HEK293 (cell line): ENCODE data around the gene AMPD1.

Experiments used
- CTCF ChIA-PET: fragments of 350-600 bp; formaldehyde crosslinking; extraction: SDS; loops from one replicate; lab custom pipeline; 2021; ENCODE audit warnings: antibody characterized with exemption; lab: Yijun Ruan, JAX
- POLR2A ChIA-PET: fragments of 300-600 bp; formaldehyde crosslinking; extraction: SDS; loops from one replicate; lab custom pipeline; 2020; ENCODE audit warnings: antibody characterized with exemption, inconsistent platforms; lab: Yijun Ruan, JAX
- H3K27ac ChIP-seq: fragments of 200-500 bp; sonication (Bioruptor generic); 2 replicates; pipeline ENCODE4 v1.5.1; 2014; ENCODE audit warnings: low read depth, low read length, control low read depth, inconsistent platforms; ENCODE audit errors: extremely low read depth
- H3K36me3 ChIP-seq, 2 experiments: fragments of 200-500 bp in 1 of 2; sonication (Bioruptor generic) in 1 of 2; 1 replicate in 1 of 2; 2 replicates in 1 of 2; pipeline ENCODE4 v1.5.1; 2014 to 2017; ENCODE audit warnings: inconsistent platforms in 2 of 2, low read length in 2 of 2; ENCODE audit not compliant: control insufficient read depth in 2 of 2, insufficient read depth in 1 of 2
- H3K4me1 ChIP-seq: fragments of 200-500 bp; sonication (Bioruptor generic); 2 replicates; pipeline ENCODE4 v1.5.1; 2014; ENCODE audit warnings: mild to moderate bottlenecking, low read length, inconsistent platforms; ENCODE audit not compliant: control insufficient read depth, insufficient read depth
- H3K4me3 ChIP-seq: 2 replicates; pipeline ENCODE4 v1.5.1; 2011; ENCODE audit warnings: low read depth, mild to moderate bottlenecking, control low read depth, low read length, moderate library complexity
- H3K9me3 ChIP-seq: fragments of 200-500 bp; sonication (Bioruptor generic); 2 replicates; pipeline ENCODE4 v1.5.1; 2014; ENCODE audit warnings: low read depth, low read length, inconsistent platforms; ENCODE audit not compliant: control insufficient read depth, insufficient read depth
- GFI1B ChIP-seq: fragments of 450-650 bp; formaldehyde crosslinking; IDR thresholded peaks from 2 replicates; pipeline ENCODE4 v1.5.1; 2016; ENCODE audit warnings: missing biosample characterization, missing genetic modification characterization
- KLF9 ChIP-seq: fragments of 450-650 bp; formaldehyde crosslinking; IDR thresholded peaks from 2 replicates; pipeline ENCODE4 v1.5.1; 2016; ENCODE audit warnings: missing biosample characterization, missing genetic modification characterization, low read depth
- SP7 ChIP-seq: fragments of 450-650 bp; formaldehyde crosslinking; IDR thresholded peaks from 2 replicates; pipeline ENCODE4 v1.5.1; 2016; ENCODE audit warnings: missing biosample characterization, missing genetic modification characterization
- YY1 ChIP-seq: fragments of 450-650 bp; formaldehyde crosslinking; IDR thresholded peaks from 2 replicates; pipeline ENCODE4 v1.5.1; 2018; ENCODE audit warnings: missing biosample characterization, missing genetic modification characterization
- ZNF132 ChIP-seq: fragments of 450-650 bp; formaldehyde crosslinking; IDR thresholded peaks from 2 replicates; pipeline ENCODE4 v1.5.1; 2017; ENCODE audit warnings: missing biosample characterization, missing genetic modification characterization, borderline replicate concordance
- ZNF138 ChIP-seq: fragments of 450-650 bp; formaldehyde crosslinking; IDR thresholded peaks from 2 replicates; pipeline ENCODE4 v1.5.1; 2016; ENCODE audit warnings: missing biosample characterization, missing genetic modification characterization, borderline replicate concordance
- ZNF214 ChIP-seq: fragments of 450-650 bp; formaldehyde crosslinking; IDR thresholded peaks from 2 replicates; pipeline ENCODE4 v1.5.1; 2017; ENCODE audit warnings: missing biosample characterization, mild to moderate bottlenecking, missing genetic modification characterization, borderline replicate concordance
- ZNF274 ChIP-seq, 2 experiments: fragments of 200-500 bp in 1 of 2; fragments of 450-650 bp in 1 of 2; sonication (Bioruptor generic) in 1 of 2; formaldehyde crosslinking in 1 of 2; IDR thresholded peaks; 2 replicates each; pipeline versions ENCODE4 v1.5.1 to v1.6.1; 2014 to 2016; ENCODE audit warnings: borderline replicate concordance in 1 of 2, inconsistent platforms in 1 of 2, low read length in 1 of 2, missing biosample characterization in 1 of 2, missing genetic modification characterization in 1 of 2
- ZNF610 ChIP-seq: fragments of 450-650 bp; formaldehyde crosslinking; IDR thresholded peaks from 2 replicates; pipeline ENCODE4 v1.5.1; 2016; ENCODE audit warnings: missing biosample characterization, missing genetic modification characterization, borderline replicate concordance
- ZNF624 ChIP-seq: fragments of 450-650 bp; formaldehyde crosslinking; IDR thresholded peaks from 2 replicates; pipeline ENCODE4 v1.5.1; 2017; ENCODE audit warnings: missing biosample characterization, missing genetic modification characterization
- ZNF654 ChIP-seq: fragments of 450-650 bp; formaldehyde crosslinking; IDR thresholded peaks from 2 replicates; pipeline ENCODE4 v1.5.1; 2016; ENCODE audit warnings: low read depth, missing biosample characterization, missing genetic modification characterization
- ZNF785 ChIP-seq: fragments of 450-650 bp; formaldehyde crosslinking; IDR thresholded peaks from 2 replicates; pipeline ENCODE4 v1.5.1; 2016; ENCODE audit warnings: missing biosample characterization, missing genetic modification characterization
- ZNF792 ChIP-seq: fragments of 450-650 bp; formaldehyde crosslinking; IDR thresholded peaks from 2 replicates; pipeline ENCODE4 v1.5.1; 2016; ENCODE audit warnings: missing biosample characterization, missing genetic modification characterization
- ZNF843 ChIP-seq: fragments of 450-650 bp; formaldehyde crosslinking; IDR thresholded peaks from 2 replicates; pipeline ENCODE4 v1.5.1; 2016; ENCODE audit warnings: missing biosample characterization, missing genetic modification characterization
- ZSCAN18 ChIP-seq: fragments of 450-650 bp; formaldehyde crosslinking; IDR thresholded peaks from 2 replicates; pipeline ENCODE4 v1.5.1; 2016; ENCODE audit warnings: missing biosample characterization, missing genetic modification characterization
- TF ChIP-seq, protein P1 (sequence below): fragments of 450-650 bp; formaldehyde crosslinking; IDR thresholded peaks from 2 replicates; pipeline ENCODE4 v1.5.1; 2016; ENCODE audit warnings: missing biosample characterization, missing genetic modification characterization, low read depth
- TF ChIP-seq, protein P2 (sequence below): fragments of 450-650 bp; formaldehyde crosslinking; IDR thresholded peaks from 2 replicates; pipeline ENCODE4 v1.5.1; 2016; ENCODE audit warnings: missing biosample characterization, missing genetic modification characterization
- TF ChIP-seq, protein P3 (sequence below): fragments of 450-650 bp; formaldehyde crosslinking; IDR thresholded peaks from 2 replicates; pipeline ENCODE4 v1.5.1; 2017; ENCODE audit warnings: missing biosample characterization, mild to moderate bottlenecking, missing genetic modification characterization, moderate library complexity

Gene AMPD1

DNA sequence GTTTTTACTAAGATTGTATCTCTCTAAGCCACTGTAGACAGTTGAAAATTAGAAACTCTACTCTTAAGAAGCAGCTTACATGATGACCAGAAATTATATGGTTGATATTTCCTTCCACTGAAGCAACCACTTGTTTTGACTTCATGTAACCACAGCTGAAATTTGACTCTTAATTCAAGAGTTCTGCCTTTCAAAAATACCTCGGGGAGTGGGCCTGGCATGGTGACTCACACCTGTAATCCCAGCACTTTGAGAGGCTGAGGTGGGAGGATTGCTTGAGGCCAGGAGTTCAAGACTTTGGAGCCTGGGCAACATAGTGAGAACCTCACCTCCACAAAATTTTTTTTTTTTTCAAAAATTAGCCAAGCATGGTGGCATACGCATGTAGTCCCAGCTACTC is 4.3 kb downstream of the AMPD1 start:
- TF ChIP-seq GFI1B (no peak), SP7 (tag by site-specific recombination) (peak; percentile 75)
- Histone ChIP-seq H3K27ac (no peak overlapping the region), H3K4me1 (no peaks in the 10 kb centered on the region), H3K4me3 (no peak overlapping the region), H3K9me3 (no peaks in the 10 kb centered on the region), H3K36me3 (no peaks in the 10 kb centered on the region)
- ChIA-PET POLR2A (no interaction called here), CTCF (interaction anchor here (0.6 kb wide), 1 partner anchor 291 kb away, joined by 3 read pairs; no protein-coding TSS in a partner anchor)

DNA sequence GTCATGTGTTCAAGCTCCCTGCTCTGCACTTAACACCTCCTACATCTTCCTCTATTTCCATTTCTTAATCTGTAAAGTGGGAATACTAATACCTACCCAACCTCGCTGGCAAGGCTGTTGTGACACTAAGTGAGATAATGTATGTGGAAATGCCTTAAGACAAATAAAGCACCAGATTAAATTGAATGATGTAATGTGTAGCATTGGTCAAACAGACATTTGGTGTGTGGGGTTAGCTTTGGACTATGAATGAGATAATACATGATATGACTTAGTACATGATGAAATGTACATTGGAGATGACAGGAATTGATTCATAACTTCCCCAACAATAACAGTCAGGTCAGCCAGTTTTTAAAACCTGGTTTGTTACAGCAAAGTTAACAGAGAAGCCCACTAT is 5.2 kb downstream of the AMPD1 start:
- ChIA-PET CTCF (interaction anchor here (1.5 kb wide), 1 partner anchor 343 kb away, joined by 3 read pairs; no protein-coding TSS in a partner anchor), POLR2A (interaction anchor here (1.1 kb wide), 1 partner anchor 25 kb away, joined by 3 read pairs; no protein-coding TSS in a partner anchor)
- no peak for TF ChIP-seq KLF9 (tag by site-specific recombination)
- TF ChIP-seq, protein P1, sequence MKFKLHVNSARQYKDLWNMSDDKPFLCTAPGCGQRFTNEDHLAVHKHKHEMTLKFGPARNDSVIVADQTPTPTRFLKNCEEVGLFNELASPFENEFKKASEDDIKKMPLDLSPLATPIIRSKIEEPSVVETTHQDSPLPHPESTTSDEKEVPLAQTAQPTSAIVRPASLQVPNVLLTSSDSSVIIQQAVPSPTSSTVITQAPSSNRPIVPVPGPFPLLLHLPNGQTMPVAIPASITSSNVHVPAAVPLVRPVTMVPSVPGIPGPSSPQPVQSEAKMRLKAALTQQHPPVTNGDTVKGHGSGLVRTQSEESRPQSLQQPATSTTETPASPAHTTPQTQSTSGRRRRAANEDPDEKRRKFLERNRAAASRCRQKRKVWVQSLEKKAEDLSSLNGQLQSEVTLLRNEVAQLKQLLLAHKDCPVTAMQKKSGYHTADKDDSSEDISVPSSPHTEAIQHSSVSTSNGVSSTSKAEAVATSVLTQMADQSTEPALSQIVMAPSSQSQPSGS: peak; percentile 18; the same call in 1 of the 2 replicates
- H3K4me3 ChIP-seq: no peak overlapping the region
- H3K9me3 ChIP-seq: no peaks in the 10 kb centered on the region
- H3K27ac ChIP-seq: no peak overlapping the region
- no peaks in the 10 kb centered on the region for H3K4me1 ChIP-seq
- no peaks in the 10 kb centered on the region for H3K36me3 ChIP-seq

- no peak overlapping the region for H3K27ac ChIP-seq
- no peaks in the 10 kb centered on the region for H3K4me1 ChIP-seq
- H3K36me3 ChIP-seq: no peaks in the 10 kb centered on the region
- POLR2A ChIA-PET: no interaction called here
- H3K9me3 ChIP-seq: no peaks in the 10 kb centered on the region
- CTCF ChIA-PET: no interaction called here
- no peak overlapping the region for H3K4me3 ChIP-seq
- TF ChIP-seq ZNF624: no peak
- TF ChIP-seq ZNF610 (tag by site-specific recombination): no peak
- TF ChIP-seq ZSCAN18: no peak
- TF ChIP-seq ZNF843 (tag by site-specific recombination): no peak
- no peak for TF ChIP-seq ZNF654 (tag by site-specific recombination)
- TF ChIP-seq, protein P2, sequence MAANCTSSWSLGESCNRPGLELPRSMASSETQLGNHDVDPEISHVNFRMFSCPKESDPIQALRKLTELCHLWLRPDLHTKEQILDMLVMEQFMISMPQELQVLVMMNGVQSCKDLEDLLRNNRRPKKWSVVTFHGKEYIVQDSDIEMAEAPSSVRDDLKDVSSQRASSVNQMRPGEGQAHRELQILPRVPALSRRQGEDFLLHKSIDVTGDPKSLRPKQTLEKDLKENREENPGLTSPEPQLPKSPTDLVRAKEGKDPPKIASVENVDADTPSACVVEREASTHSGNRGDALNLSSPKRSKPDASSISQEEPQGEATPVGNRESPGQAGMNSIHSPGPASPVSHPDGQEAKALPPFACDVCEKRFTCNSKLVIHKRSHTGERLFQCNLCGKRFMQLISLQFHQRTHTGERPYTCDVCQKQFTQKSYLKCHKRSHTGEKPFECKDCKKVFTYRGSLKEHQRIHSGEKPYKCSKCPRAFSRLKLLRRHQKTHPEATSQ: no peak
- TF ChIP-seq, protein P3, sequence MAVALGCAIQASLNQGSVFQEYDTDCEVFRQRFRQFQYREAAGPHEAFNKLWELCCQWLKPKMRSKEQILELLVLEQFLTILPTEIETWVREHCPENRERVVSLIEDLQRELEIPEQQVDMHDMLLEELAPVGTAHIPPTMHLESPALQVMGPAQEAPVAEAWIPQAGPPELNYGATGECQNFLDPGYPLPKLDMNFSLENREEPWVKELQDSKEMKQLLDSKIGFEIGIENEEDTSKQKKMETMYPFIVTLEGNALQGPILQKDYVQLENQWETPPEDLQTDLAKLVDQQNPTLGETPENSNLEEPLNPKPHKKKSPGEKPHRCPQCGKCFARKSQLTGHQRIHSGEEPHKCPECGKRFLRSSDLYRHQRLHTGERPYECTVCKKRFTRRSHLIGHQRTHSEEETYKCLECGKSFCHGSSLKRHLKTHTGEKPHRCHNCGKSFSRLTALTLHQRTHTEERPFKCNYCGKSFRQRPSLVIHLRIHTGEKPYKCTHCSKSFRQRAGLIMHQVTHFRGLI (tag by site-specific recombination): no peak
- TF ChIP-seq ZNF132 (tag by site-specific recombination): no peak
- TF ChIP-seq ZNF138 (tag by site-specific recombination): no peak
- TF ChIP-seq ZNF214 (tag by site-specific recombination): no peak
- no peak for TF ChIP-seq ZNF785 (tag by site-specific recombination)
- TF ChIP-seq ZNF792 (tag by site-specific recombination): no peak
- TF ChIP-seq ZNF274 (IDR thresholded peaks at IDR 0.05; ENCODE audit: low read length): no peak
- no peak for TF ChIP-seq ZNF274 (tag by site-specific recombination; IDR thresholded peaks at IDR 0.05; ENCODE audit: borderline replicate concordance)
- no peak for TF ChIP-seq YY1 (tag by site-specific recombination)
Measured at GRCh38 chr1:114688526-114688925, 6.8 kb downstream of the AMPD1 start.
